Transverse colon (tissue), 4 donors: ENCODE data around the gene HOXC5. TPM values are rescaled to one million over a fixed set of nuclear protein-coding genes. Genes with fewer than 3 reads are reported as not detected.

Experiments
- DNase-seq: peaks from one replicate; pipeline ENCODE4 v3.0.0-alpha.2; 2019
- H3K27ac ChIP-seq, 4 donors: fragments of 200-600 bp; sonication (generic); 2 replicates each; pipeline ENCODE4 v1.5.1; 2016 to 2018; ENCODE audit warnings: inconsistent platforms in 4 of 4
- H3K27me3 ChIP-seq: fragments of 200-600 bp; sonication (generic); 2 replicates; pipeline ENCODE4 v1.5.1; 2017; ENCODE audit warnings: inconsistent platforms
- H3K36me3 ChIP-seq, 4 donors: fragments of 200-600 bp; sonication (generic); 2 replicates each; pipeline ENCODE4 v1.5.1; 2017 to 2019; ENCODE audit warnings: inconsistent platforms in 4 of 4
- H3K4me1 ChIP-seq, 4 donors: fragments of 200-600 bp; sonication (generic); 2 replicates each; pipeline ENCODE4 v1.5.1; 2017 to 2020; ENCODE audit warnings: inconsistent platforms in 4 of 4
- H3K4me3 ChIP-seq, 4 donors: fragments of 200-600 bp; sonication (generic); 1 replicate in 1 of 4; 2 replicates in 3 of 4; pipeline versions ENCODE4 v1.5.1 to v1.6.1; 2017 to 2019; ENCODE audit warnings: inconsistent platforms in 4 of 4
- H3K9me3 ChIP-seq, 2 donors: fragments of 200-600 bp; sonication (generic); 2 replicates each; pipeline ENCODE4 v1.5.1; 2017 to 2019; ENCODE audit warnings: inconsistent platforms in 2 of 2
- CTCF ChIP-seq, 5 experiments: fragments of 200-600 bp in 3 of 5; fragments of 450-650 bp in 2 of 5; sonication (generic) in 3 of 5; IDR thresholded peaks; 1 replicate in 2 of 5; 2 replicates in 3 of 5; pipeline ENCODE4 v1.5.1; 2016 to 2017; ENCODE audit warnings: antibody characterized with exemption in 5 of 5, inconsistent platforms in 3 of 5, mild to moderate bottlenecking in 2 of 5, moderate library complexity in 1 of 5
- EP300 ChIP-seq: sonication (generic); formaldehyde crosslinking; IDR thresholded peaks from one replicate; pipeline ENCODE4 v1.6.1; 2017; ENCODE audit warnings: antibody characterized with exemption, low read depth
- POLR2A ChIP-seq: fragments of 450-650 bp; IDR thresholded peaks from one replicate; pipeline ENCODE4 v1.6.1; 2016; ENCODE audit warnings: antibody characterized with exemption, mild to moderate bottlenecking, moderate library complexity
- POLR2AphosphoS5 ChIP-seq, 3 donors: sonication (generic); formaldehyde crosslinking; IDR thresholded peaks; one replicate each; pipeline ENCODE4 v1.6.1; 2016; ENCODE audit warnings: antibody characterized with exemption in 3 of 3
- WGBS, 2 donors: methylation state at CpG; one replicate each; pipeline ENCODE4 v1.1.5; 2018; ENCODE audit warnings: low coverage in 1 of 2; 5-methylcytosine and 5-hydroxymethylcytosine counted together
- in situ Hi-C, 4 donors: fragments of 200-750 bp; cut with MboI; loops; one replicate each; pipeline versions ENCODE4 v1.15.0 to v1.15.1; 2017; ENCODE audit warnings: low sequenced_read_pairs in 3 of 4, low pct_ligation_motif_present in 1 of 4, low pct_unique_long_range_greater_than_20kb in 1 of 4
- intact Hi-C: fragments of 100-400 bp; cut with DNase I; formaldehyde crosslinking; loops from one replicate; pipeline ENCODE4 v1.15.1; 2023; ENCODE audit warnings: low total_unique reads
- total RNA-seq, 4 donors: library from RNA; depleted of rRNA; stranded (reverse); fragments of >200 nt; gene quantifications; one replicate each; pipeline ENCODE4 v1.1.0, GENCODE V29; 2016

The HOXC5 gene
- total RNA-seq, 4 donors from 2014 or later, result 0.27 to 0.60 TPM; not detected in 2

- in situ Hi-C loops, result loop anchor here in 1 of 4 donors (25.0 kb wide), 1 partner anchor 209 kb away; no protein-coding TSS in a partner anchor
- no peak overlapping the region for H3K27ac ChIP-seq
Measured at GRCh38 chr12:53996240-53997203, 36.3 kb upstream of the HOXC5 start.

DNA sequence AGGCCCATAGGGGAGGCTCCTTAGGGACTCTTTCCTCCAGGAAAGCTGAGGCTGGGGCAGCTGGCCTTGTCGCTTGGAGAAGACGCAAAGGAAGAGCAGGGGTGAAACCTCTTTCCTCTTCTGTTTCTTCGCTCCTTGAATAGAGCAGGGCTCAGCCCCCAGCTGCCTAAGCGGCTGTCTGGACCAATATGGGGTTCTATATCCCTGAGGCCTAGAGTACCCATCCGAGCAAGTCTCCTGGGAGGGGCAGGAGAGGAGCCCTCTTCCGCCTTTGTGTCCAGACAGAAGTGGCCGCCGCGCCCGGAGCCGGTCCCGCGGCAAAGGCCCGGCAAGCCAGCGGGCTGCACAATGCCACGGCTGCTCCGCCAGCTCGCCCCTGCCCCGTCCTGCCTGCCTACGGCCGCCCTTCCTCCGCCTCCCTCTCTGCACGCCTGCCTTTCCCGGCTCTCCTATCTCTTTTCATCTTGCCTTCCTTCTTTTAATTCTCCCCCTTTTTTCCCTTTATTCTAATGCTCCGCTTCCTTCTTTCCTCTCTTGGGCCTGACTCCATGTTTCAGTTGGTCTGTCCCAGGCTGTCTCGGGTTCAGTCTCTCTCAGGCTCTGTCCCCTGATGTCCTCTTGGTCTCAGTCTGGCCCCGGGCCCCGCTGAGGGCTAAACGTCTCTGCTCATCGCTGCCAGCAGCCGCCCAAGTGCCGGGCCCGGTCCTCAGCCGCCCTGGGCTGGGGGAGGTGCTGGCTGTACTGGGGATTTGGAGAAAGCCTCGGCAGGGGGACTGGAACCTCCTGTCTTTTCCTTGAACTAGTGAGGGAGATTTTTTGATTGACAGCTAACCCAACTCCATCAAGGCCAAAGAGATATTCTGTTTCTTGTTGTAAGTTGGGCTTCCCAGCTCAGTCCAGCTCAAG is 35.4 kb upstream of the HOXC5 start:
- Histone ChIP-seq H3K27me3 (peaks cover 100% of the 10 kb centered on the region), H3K27ac (no peak overlapping the region), H3K4me1 (peaks cover 18 to 39% (median 35%) of the 10 kb centered on the region in 4 donors), H3K36me3 (no peaks in the 10 kb centered on the region), H3K9me3 (no peaks in the 10 kb centered on the region), H3K4me3 (no peak overlapping the region)
- no peak for DNase-seq
- WGBS, 2 donors, result 21 to 40% methylated on average over 19 to 35 of the region's 35 CpGs
- in situ Hi-C loops (loop anchor here in 1 of 4 donors (25.0 kb wide), 1 partner anchor 210 kb away; no protein-coding TSS in a partner anchor), intact Hi-C loops (no loop called here)
- TF ChIP-seq CTCF (IDR thresholded peaks at IDR 0.05), result no peak
- no peak for TF ChIP-seq EP300

More at GRCh38 chr12:53996240-53997203, 36.3 kb upstream of the HOXC5 start:
- 59 to 66% methylated on average over 14 to 29 of the region's 29 CpGs for WGBS, 2 donors
- Histone ChIP-seq H3K36me3 (no peaks in the 10 kb centered on the region), H3K4me3 (peak overlapping the region; percentile 30 to 53 (median 36)), H3K4me1 (peaks cover 18 to 39% (median 35%) of the 10 kb centered on the region in 4 donors), H3K27me3 (peaks cover 100% of the 10 kb centered on the region), H3K9me3 (no peaks in the 10 kb centered on the region)
- intact Hi-C loops, result no loop called here
- DNase-seq, result no peak
- TF ChIP-seq EP300, result no peak
- TF ChIP-seq CTCF (IDR thresholded peaks at IDR 0.05), result no peak
- no peak for TF ChIP-seq POLR2A
- TF ChIP-seq POLR2AphosphoS5 (IDR thresholded peaks at IDR 0.05), result no peak

- in situ Hi-C loops (loop anchor here in 1 of 4 donors (25.0 kb wide), 1 partner anchor 211 kb away; no protein-coding TSS in a partner anchor), intact Hi-C loops (no loop called here)
- H3K4me1 ChIP-seq, result peaks cover 18 to 39% (median 35%) of the 10 kb centered on the region in 4 donors
- no peak overlapping the region for H3K4me3 ChIP-seq
- TF ChIP-seq POLR2AphosphoS5 (IDR thresholded peaks at IDR 0.05) (no peak), CTCF (IDR thresholded peaks at IDR 0.05) (no peak), POLR2A (no peak), EP300 (no peak)
- H3K9me3 ChIP-seq, result no peaks in the 10 kb centered on the region
- peaks cover 100% of the 10 kb centered on the region for H3K27me3 ChIP-seq
- no peak overlapping the region for H3K27ac ChIP-seq
- no peaks in the 10 kb centered on the region for H3K36me3 ChIP-seq
- 41% methylated on average over 11 of the region's 11 CpGs; no CpG with 5 or more reads in 1 of the 2 donors for WGBS, 2 donors
- DNase-seq, result no peak
Measured at GRCh38 chr12:53998110-53998899, 34.5 kb upstream of the HOXC5 start.
